GM18498 (cell line): Measurements from ENCODE around the gene KRT5.

Experiments
- ATAC-seq: cut with Tn5 transposase; IDR thresholded peaks from one replicate; pipeline ENCODE4 v1.9.1; 2021; ENCODE audit warnings: mild to moderate bottlenecking, moderate library complexity; ENCODE audit not compliant: unreplicated experiment

Gene KRT5

GRCh38 chr12:52539083-52539820, 19.1 kb upstream of the KRT5 start:
- ATAC-seq = no peak

GRCh38 chr12:52537101-52537500, 16.9 kb upstream of the KRT5 start:
- no peak for ATAC-seq

- no peak for ATAC-seq
These were observed 15.4 kb upstream of the KRT5 start for GRCh38 chr12:52535574-52535973.

DNA sequence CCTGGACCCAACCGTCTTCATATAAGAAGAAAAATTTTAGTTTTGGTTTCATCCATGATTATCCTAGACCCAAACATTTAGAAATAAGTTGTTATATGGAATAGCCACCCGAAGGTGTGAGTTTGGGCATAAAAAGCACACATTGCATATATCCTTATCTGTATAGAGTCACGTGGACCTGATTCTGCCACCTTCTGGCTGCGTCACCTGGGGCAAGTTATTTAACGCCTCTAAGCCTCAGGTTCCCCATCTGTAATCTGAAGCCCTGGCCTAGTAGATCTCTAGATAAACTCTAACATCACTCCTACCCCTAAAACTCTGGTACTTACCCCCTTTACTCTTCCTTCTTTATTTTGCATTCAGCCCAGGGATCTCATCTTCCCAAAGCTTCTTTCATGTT, 14.3 kb upstream of the KRT5 start:
- no peak for ATAC-seq

- no peak for ATAC-seq
These were observed 13.7 kb upstream of the KRT5 start for GRCh38 chr12:52533686-52534470.

DNA sequence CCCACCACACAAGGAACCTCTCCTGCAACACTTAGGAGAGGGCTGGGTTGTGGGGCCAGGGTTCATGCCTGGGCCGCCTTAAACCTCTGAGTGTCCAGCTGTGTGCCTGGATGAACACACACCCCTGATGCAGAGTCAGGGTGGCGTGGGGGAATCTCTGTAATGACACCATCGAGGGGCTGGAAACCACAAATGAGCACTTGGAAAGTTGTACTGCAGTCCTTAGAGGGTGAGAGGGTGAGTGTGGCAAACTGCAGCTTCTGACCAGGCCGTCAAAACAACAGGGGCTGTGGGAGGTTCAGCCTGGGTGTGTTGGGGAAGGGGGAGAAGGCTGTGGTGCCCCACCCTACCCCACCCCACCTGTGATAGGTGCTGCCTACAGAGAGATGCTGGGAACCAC, 12.4 kb upstream of the KRT5 start:
- no peak for ATAC-seq

DNA sequence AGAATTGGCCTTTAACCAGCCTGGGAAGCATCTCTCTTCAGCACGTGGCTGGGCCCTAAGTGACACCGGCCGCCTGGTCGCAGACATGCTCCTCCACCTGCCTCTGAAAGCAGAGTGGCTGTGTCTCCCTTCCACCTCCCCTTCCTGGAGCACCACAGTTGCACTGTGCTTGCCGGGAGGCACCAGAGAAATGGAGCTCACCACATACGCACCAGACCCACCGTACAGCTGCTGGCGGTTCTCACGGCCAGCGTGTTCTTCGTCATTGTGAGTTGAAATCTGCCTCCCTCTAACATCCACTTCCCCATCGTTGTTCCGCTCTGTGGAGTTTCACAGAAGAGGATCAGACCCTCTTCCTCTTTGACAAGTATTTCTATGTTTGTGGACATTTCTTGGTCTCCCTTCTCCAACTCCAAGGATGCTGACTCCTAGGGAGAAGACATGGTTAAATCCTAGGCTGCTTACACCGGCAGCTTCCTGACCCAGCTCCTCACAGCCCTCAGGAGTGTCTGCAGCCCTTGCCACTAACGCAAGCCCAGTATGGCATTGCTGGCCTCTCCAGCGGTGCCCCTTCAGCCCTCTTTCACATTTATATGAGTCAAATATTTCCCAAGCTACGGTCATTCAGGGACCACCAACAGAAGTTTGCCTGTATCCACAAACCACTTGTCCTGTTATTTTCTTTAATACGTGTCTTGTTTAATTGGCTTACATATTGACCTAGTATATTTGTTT, 11.5 kb upstream of the KRT5 start:
- no peak for ATAC-seq

DNA sequence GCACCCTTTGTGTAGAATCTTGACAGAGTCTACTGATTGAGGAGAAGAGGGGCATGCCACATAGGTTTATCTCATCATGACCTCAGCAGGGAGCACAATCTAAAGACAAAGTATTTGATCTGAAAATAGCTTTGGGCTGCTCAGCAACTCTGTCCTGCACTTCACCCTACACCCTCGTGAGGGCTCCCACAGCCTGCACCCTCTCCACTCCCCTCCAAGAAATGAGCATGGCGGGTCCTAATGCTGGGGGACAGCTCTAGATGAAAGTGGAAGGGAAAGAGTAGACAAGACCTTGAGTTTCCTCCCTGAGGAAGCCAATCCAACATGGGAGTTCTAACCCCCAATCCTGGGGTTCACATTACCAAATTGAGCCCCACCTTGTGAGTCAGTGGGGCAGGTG, 10.7 kb upstream of the KRT5 start:
- no peak for ATAC-seq

- no peak for ATAC-seq
These were observed 10.2 kb upstream of the KRT5 start for GRCh38 chr12:52530366-52530765.

DNA sequence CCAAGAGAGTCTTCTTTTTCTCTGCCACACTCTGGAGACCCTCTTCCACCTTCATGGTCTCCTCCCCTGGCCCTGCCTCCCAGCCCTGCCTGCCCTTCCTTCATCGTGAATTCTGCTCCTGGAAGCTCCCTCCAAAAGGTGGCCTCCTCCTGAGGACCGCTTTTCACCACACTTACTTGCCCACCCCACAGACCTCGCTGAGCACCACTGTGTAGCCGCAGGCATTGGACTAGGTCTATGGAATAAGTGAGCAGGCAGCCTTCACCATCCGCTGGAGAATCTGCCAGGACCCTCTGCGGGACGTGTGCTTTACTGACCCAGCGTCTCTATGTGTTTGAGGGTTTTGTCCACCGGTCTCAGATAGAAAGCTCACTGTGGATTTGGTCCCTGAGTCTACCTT, 9.7 kb upstream of the KRT5 start:
- no peak for ATAC-seq

- ATAC-seq = no peak
These were observed 9.2 kb upstream of the KRT5 start for GRCh38 chr12:52529417-52529816.

DNA sequence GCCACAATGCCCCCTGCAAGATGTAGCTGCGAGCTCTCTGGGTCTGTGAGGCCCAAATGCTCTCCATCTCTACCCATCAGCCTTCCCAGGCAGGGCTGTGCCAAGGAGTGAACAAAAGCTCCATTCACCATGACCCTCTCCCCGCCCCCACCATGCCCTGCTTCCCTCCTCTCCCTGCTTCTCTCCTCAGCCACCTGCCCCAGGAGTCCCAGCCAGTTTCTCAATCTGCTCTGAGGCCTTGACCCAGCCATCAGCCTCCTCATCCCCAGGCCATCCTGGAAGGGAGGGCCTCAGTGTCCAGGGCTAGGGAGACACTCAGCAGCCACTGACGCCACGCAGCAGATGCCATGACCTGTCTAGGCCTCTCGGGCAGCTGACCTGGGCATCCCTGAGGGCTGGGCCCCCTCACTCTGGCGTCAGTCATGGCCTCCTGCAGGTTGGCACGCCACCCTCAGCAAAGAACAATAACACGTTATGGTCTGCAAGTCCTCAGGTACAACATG, 8.5 kb upstream of the KRT5 start:
- ATAC-seq = no peak

GRCh38 chr12:52527121-52527800, 7.1 kb upstream of the KRT5 start:
- no peak for ATAC-seq

DNA sequence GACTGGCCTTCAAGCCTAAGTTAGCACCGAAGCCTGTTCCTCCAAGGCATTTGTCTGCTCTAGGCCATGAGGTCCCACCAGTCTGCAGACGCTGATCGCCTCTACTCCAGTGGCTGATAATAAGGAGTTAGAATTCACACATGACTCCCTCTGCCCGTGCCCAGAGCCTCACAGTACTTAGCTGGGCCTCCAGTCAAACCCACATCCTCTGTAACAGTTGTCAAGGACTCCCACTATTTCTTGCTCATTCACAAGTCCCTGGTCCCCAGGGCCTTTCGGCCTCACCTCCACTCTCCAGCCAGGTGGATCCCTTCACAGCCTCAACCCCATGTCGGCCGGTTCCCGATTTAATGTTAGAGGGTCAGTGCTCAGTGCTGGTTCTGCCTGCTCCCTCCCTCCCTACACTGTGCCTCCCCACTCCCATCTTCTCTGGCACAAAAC, 6.3 kb upstream of the KRT5 start:
- no peak for ATAC-seq

- no peak for ATAC-seq
These were observed 5.7 kb upstream of the KRT5 start for GRCh38 chr12:52525661-52526499.

GRCh38 chr12:52524898-52525591, 4.9 kb upstream of the KRT5 start:
- ATAC-seq = no peak

- ATAC-seq = no peak
These were observed 4.2 kb upstream of the KRT5 start for GRCh38 chr12:52524241-52524897.

DNA sequence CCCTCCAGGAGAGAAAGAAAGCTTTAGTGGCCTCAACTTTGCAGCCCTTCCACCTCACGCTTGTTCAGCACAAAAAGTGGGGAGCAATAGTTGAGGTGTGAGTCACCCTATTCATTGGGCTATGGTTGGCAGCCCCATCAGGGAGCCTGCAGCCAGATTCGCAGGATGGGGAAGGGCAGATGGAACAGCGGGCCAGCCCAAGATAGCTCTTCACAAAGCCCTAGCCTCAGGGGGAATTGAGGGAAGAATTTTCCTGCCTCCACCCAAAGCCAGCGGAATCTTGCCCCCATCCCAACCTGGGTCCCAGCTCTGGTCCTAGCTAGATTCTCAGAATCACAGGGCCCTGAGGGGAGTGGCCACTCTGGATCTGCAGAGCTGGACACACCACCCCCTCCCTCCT, 3.6 kb upstream of the KRT5 start:
- ATAC-seq = no peak
